Breast epithelium (tissue), 3 donors: ENCODE results near the gene NRN1L.

Experiments
- CTCF ChIP-seq, 3 donors: fragments of 450-650 bp; IDR thresholded peaks; one replicate each; pipeline ENCODE4 v1.5.1; 2016 to 2017; ENCODE audit warnings: antibody characterized with exemption in 3 of 3, mild to moderate bottlenecking in 3 of 3, moderate library complexity in 3 of 3
- POLR2A ChIP-seq: fragments of 450-650 bp; IDR thresholded peaks from one replicate; pipeline ENCODE4 v1.6.1; 2016; ENCODE audit warnings: antibody characterized with exemption, mild to moderate bottlenecking, moderate library complexity
- POLR2AphosphoS5 ChIP-seq, 3 donors: sonication (generic); formaldehyde crosslinking; IDR thresholded peaks; one replicate each; pipeline ENCODE4 v1.6.1; 2017; ENCODE audit warnings: antibody characterized with exemption in 3 of 3

GRCh38 chr16:67872131-67872630, 12.5 kb upstream of the NRN1L start:
- TF ChIP-seq CTCF (IDR thresholded peaks at IDR 0.05) (no peak), POLR2A (no peak), POLR2AphosphoS5 (IDR thresholded peaks at IDR 0.05) (no peak)
